Omental fat pad (tissue), 4 donors: ENCODE measurements around the gene SBF1. TPM values are rescaled to one million over a fixed set of nuclear protein-coding genes. Genes with fewer than 3 reads are reported as not detected.

ENCODE experiments used
- ATAC-seq: fragments of 150-250 bp; one replicate; pipeline ENCODE4 v1.9.1; 2016; ENCODE audit warnings: mild to moderate bottlenecking, moderate library complexity; ENCODE audit not compliant: low FRiP score
- DNase-seq: peaks from one replicate; pipeline ENCODE4 v3.0.0-alpha.2; 2019; ENCODE audit warnings: low spot score
- total RNA-seq, 4 donors: library from RNA; depleted of rRNA; stranded (reverse); fragments of >200 nt; gene quantifications; one replicate each; pipeline ENCODE4 v1.1.0, GENCODE V29; 2016
- TF ChIP-seq, protein P1 (sequence below), 3 donors: fragments of 450-650 bp; IDR thresholded peaks; one replicate each; pipeline ENCODE4 v1.5.1; 2016 to 2017; ENCODE audit warnings: antibody characterized with exemption in 3 of 3, mild to moderate bottlenecking in 3 of 3, moderate library complexity in 2 of 3

Gene SBF1
- total RNA-seq, 4 donors from 2014 or later: 37.5 to 66.8 (median 43.8) TPM

- no peak for DNase-seq
- ATAC-seq: no peak
- TF ChIP-seq, protein P1, sequence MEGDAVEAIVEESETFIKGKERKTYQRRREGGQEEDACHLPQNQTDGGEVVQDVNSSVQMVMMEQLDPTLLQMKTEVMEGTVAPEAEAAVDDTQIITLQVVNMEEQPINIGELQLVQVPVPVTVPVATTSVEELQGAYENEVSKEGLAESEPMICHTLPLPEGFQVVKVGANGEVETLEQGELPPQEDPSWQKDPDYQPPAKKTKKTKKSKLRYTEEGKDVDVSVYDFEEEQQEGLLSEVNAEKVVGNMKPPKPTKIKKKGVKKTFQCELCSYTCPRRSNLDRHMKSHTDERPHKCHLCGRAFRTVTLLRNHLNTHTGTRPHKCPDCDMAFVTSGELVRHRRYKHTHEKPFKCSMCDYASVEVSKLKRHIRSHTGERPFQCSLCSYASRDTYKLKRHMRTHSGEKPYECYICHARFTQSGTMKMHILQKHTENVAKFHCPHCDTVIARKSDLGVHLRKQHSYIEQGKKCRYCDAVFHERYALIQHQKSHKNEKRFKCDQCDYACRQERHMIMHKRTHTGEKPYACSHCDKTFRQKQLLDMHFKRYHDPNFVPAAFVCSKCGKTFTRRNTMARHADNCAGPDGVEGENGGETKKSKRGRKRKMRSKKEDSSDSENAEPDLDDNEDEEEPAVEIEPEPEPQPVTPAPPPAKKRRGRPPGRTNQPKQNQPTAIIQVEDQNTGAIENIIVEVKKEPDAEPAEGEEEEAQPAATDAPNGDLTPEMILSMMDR (IDR thresholded peaks at IDR 0.05): no peak
Observed at GRCh38 chr22:50447576-50448551, 27.0 kb downstream of the SBF1 start.

GRCh38 chr22:50446708-50447575 is 27.9 kb downstream of the SBF1 start:
- ATAC-seq: no peak
- TF ChIP-seq, protein P1 (IDR thresholded peaks at IDR 0.05): no peak

DNA sequence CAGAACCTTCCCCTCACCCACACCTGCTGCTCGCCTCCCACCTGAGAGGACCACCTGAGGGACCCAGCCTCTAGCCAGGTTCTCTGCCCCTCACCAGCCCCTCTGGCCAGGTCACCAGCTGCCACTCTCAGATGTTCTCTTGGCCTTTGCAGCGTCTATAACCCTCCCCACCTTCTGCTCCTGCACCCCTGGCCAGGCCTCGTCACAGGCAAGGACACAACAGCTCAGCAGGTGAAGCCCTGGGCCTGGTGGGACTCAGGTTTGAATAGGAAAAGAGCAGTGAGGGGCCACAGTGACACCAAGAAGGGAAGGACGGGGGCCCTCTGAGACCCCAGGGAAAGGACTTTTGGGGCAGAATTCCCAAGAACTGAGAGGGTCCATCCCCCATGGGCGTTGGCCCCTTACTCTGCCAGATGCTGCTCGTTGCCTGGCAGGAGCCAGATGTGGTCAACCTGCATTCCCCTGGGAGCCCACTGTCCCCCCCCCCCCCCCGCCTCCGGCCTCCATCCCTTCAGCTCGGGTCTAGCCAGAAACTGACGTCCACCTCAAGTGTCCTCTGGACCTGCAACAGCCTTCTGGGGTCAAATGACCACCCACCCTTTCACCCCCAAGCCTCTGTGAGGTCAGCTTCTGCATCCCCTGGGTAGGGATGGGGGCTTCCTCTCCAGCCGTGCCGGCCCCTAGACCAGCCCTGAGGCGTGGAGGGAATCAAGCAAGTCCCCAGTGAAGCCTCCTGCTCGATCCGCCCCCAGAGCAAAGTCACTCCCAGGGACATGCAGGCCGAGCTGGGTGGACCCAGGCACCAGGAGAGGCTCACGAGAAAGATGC is 28.7 kb downstream of the SBF1 start:
- TF ChIP-seq, protein P1 (IDR thresholded peaks at IDR 0.05): no peak
- no peak for DNase-seq
- no peak for ATAC-seq

More at GRCh38 chr22:50446708-50447575, 27.9 kb downstream of the SBF1 start:
- DNase-seq: no peak

GRCh38 chr22:50445071-50445879 is 29.6 kb downstream of the SBF1 start:
- TF ChIP-seq, protein P1 (IDR thresholded peaks at IDR 0.05): no peak
- DNase-seq: no peak
- ATAC-seq: no peak

GRCh38 chr22:50444663-50445062 is 30.2 kb downstream of the SBF1 start:
- ATAC-seq (no peak), DNase-seq (no peak)
- TF ChIP-seq, protein P1 (IDR thresholded peaks at IDR 0.05): no peak
